Left ventricle myocardium inferior (tissue), 1 donor: ENCODE data around the gene PPP4R4. TPM values are rescaled to one million over a fixed set of nuclear protein-coding genes. Genes with fewer than 3 reads are reported as not detected.

Source experiments
- DNase-seq: peaks from one replicate; pipeline ENCODE4 v3.0.0-alpha.2; 2020
- H3K27ac ChIP-seq: fragments of 200-600 bp; replicated peaks from 2 replicates; pipeline ENCODE4 v1.8.0; 2021
- H3K27me3 ChIP-seq: fragments of 200-600 bp; 2 replicates; pipeline ENCODE4 v1.8.0; 2021; ENCODE audit warnings: low read depth
- H3K36me3 ChIP-seq: fragments of 200-600 bp; 2 replicates; pipeline ENCODE4 v1.8.0; 2021
- H3K4me1 ChIP-seq: fragments of 200-600 bp; 2 replicates; pipeline ENCODE4 v1.8.0; 2021
- H3K4me3 ChIP-seq: fragments of 200-600 bp; 2 replicates; pipeline ENCODE4 v1.8.0; 2021; ENCODE audit warnings: mild to moderate bottlenecking, moderate library complexity
- H3K9me3 ChIP-seq: fragments of 200-600 bp; replicated peaks from 2 replicates; pipeline ENCODE4 v1.8.0; 2021
- CTCF ChIP-seq: fragments of 200-600 bp; IDR thresholded peaks from 2 replicates; pipeline ENCODE4 v1.8.0; 2021; ENCODE audit warnings: antibody characterized with exemption, mild to moderate bottlenecking, borderline replicate concordance
- intact Hi-C: fragments of 100-400 bp; cut with micrococcal nuclease; formaldehyde crosslinking; loops from one replicate; pipeline ENCODE4 v1.11.0; 2022
- total RNA-seq: library from RNA; stranded (reverse); fragmentation: NEBNext Ultra II Directional; extraction: Animal tissue kit (Norgen Biotek cat#: 25700); gene quantifications from one replicate; pipeline ENCODE4 v1.2.1, GENCODE V29; 2021
- donor health status: DM: no; HTN: yes; CAD: no; lungs with severe emphysema.

Gene PPP4R4
- total RNA-seq, 1 donor from 2014 or later: not detected

- H3K27me3 ChIP-seq: peaks cover 39% of the 10 kb centered on the region
- H3K4me1 ChIP-seq: no peaks in the 10 kb centered on the region
- peaks cover 29% of the 10 kb centered on the region for H3K9me3 ChIP-seq
- no peaks in the 10 kb centered on the region for H3K36me3 ChIP-seq
- DNase-seq: no peak
- H3K4me3 ChIP-seq: no peak overlapping the region
- intact Hi-C loops: no loop called here
- no peak overlapping the region for H3K27ac ChIP-seq
- TF ChIP-seq CTCF: no peak
Measured at GRCh38 chr14:94305620-94306019, 131.5 kb downstream of the PPP4R4 start.

- DNase-seq: no peak
- intact Hi-C loops: no loop called here
- Histone ChIP-seq H3K4me3 (no peak overlapping the region), H3K27me3 (peaks cover 43% of the 10 kb centered on the region), H3K9me3 (peaks cover 29% of the 10 kb centered on the region), H3K36me3 (no peaks in the 10 kb centered on the region), H3K27ac (no peak overlapping the region), H3K4me1 (no peaks in the 10 kb centered on the region)
- TF ChIP-seq CTCF: no peak
Measured at GRCh38 chr14:94306047-94306978, 132.2 kb downstream of the PPP4R4 start.

GRCh38 chr14:94307410-94307992, 133.4 kb downstream of the PPP4R4 start:
- H3K9me3 ChIP-seq: peaks cover 20% of the 10 kb centered on the region
- no peak for DNase-seq
- H3K36me3 ChIP-seq: no peaks in the 10 kb centered on the region
- peaks cover 50% of the 10 kb centered on the region for H3K27me3 ChIP-seq
- H3K4me3 ChIP-seq: no peak overlapping the region
- no peak overlapping the region for H3K27ac ChIP-seq
- no peak for TF ChIP-seq CTCF
- intact Hi-C loops: no loop called here
- H3K4me1 ChIP-seq: no peaks in the 10 kb centered on the region

- H3K36me3 ChIP-seq: no peaks in the 10 kb centered on the region
Measured at GRCh38 chr14:94309721-94310120, 135.6 kb downstream of the PPP4R4 start.

GRCh38 chr14:94310248-94310647, 136.1 kb downstream of the PPP4R4 start:
- Histone ChIP-seq H3K27me3 (peaks cover 43% of the 10 kb centered on the region), H3K27ac (no peak overlapping the region), H3K4me3 (no peak overlapping the region), H3K36me3 (no peaks in the 10 kb centered on the region), H3K9me3 (peaks cover 23% of the 10 kb centered on the region), H3K4me1 (no peaks in the 10 kb centered on the region)
- no peak for TF ChIP-seq CTCF
- no peak for DNase-seq
- intact Hi-C loops: no loop called here

More at GRCh38 chr14:94309721-94310120, 135.6 kb downstream of the PPP4R4 start:
- Histone ChIP-seq H3K9me3 (peaks cover 19% of the 10 kb centered on the region), H3K4me1 (no peaks in the 10 kb centered on the region), H3K27ac (no peak overlapping the region), H3K4me3 (no peak overlapping the region), H3K27me3 (peaks cover 46% of the 10 kb centered on the region)
- intact Hi-C loops: no loop called here
- DNase-seq: no peak
- TF ChIP-seq CTCF: no peak
